ENCODE measurements around the gene RPL10. TPM values are rescaled to one million over a fixed set of nuclear protein-coding genes. Genes with fewer than 3 reads are reported as not detected.

The RPL10 gene
- total and polyA plus RNA-seq, 2 donors (not counting 3 experiments of a cell fraction or from before 2014, with no cell fraction given) = 2,493 to 7,586 TPM

DNA sequence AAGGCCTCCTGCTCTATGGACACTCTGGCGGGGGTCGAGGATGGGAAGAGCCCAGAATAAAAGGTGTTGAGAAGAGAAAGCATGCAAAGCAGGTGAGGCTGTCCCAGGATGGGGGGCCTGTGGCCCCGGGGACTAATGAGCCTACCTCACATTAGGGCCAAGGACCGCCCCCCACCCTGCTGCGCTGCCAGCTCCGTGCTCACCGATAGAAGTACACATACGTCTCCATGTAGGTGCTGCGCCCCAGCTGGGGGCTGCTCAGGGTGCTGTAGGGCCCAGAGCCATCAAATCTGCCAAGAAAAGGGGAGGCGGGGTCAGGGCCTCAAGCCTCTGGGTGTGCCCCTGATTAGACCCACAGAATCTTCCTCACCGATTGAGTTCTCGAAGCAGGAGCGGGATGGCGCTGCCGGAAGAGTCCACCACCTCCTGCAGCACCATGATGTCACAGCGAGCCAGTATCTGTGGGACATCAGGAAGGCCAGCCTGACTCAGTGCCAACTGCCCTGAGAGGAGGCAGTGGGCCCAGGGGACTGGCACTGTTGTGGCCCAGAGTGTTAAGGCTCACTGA is 6.5 kb downstream of the RPL10 start:
- FAIRE-seq (no peak), DNase-seq (ENCODE audit: low read depth, low spot score) (no peak)
- no peaks in the 10 kb centered on the region for H3K9me1 ChIP-seq (replicated peaks; ENCODE audit: control insufficient read depth, extremely low read depth, insufficient read depth, low read length)
- no TSS peak for BruUV-seq (replicated peaks)
- TF ChIP-seq MYC (IDR thresholded peaks at IDR 0.05; ENCODE audit: low read depth, low read length) = no peak
- no peak for TF ChIP-seq POLR2A (IDR thresholded peaks at IDR 0.05; ENCODE audit: low read depth, low read length)
- no peak for TF ChIP-seq MAX (IDR thresholded peaks at IDR 0.05; ENCODE audit: insufficient read depth, insufficient read length)
- no peak for TF ChIP-seq EZH2 (IDR thresholded peaks at IDR 0.05; ENCODE audit: borderline replicate concordance, low read depth, low read length, severe bottlenecking)
- H3K4me1 ChIP-seq (ENCODE audit: control insufficient read depth, extremely low read depth, insufficient read depth, low read length) = peaks cover 18% of the 10 kb centered on the region
- no peaks in the 10 kb centered on the region for H4K20me1 ChIP-seq (replicated peaks; ENCODE audit: control insufficient read depth, extremely low read depth, insufficient read depth, low read length)
- H3K9me3 ChIP-seq (replicated peaks; ENCODE audit: control insufficient read depth, insufficient read depth, low read length) = no peaks in the 10 kb centered on the region
- H3K79me2 ChIP-seq (ENCODE audit: control insufficient read depth, insufficient read depth, low read length) = peaks cover 19% of the 10 kb centered on the region
- CTCF ChIA-PET = no interaction called here
- POLR2A ChIA-PET = no interaction called here
- dilution Hi-C loops (cut with MboI; ENCODE audit: extremely low pct_ligation_motif_present, low sequenced_read_pairs) (no loop called here), intact Hi-C loops (cut with micrococcal nuclease) (loop anchor here (5.0 kb wide), 3 partner anchors 32 to 123 kb away; partner anchors contain the start of genes FAM50A and FLNA)
- no peak overlapping the region for H3K4me3 ChIP-seq (replicated peaks in 1 of 3; ENCODE audit: insufficient read depth in 1 of 3, low read depth in 1 of 3, low read length in 3 of 3)
- no peaks in the 10 kb centered on the region for H3K27me3 ChIP-seq (ENCODE audit: control insufficient read depth in 2 of 2, insufficient read depth in 2 of 2, low read length in 2 of 2)
- no peak overlapping the region for H3K9ac ChIP-seq (replicated peaks; ENCODE audit: extremely low read depth, insufficient read depth, low read length)
- H3K27ac ChIP-seq (ENCODE audit: insufficient read depth, low read depth, low read length) = no peak overlapping the region
- peaks cover 9 to 11% of the 10 kb centered on the region in 2 experiments for H3K36me3 ChIP-seq (ENCODE audit: control insufficient read depth in 2 of 2, extremely low read depth in 1 of 2, insufficient read depth in 2 of 2, low read length in 2 of 2)
- no peak overlapping the region for H3K4me2 ChIP-seq (ENCODE audit: insufficient read depth, low read length)
- no peak overlapping the region for H2AFZ ChIP-seq (ENCODE audit: low read depth, low read length)

DNA sequence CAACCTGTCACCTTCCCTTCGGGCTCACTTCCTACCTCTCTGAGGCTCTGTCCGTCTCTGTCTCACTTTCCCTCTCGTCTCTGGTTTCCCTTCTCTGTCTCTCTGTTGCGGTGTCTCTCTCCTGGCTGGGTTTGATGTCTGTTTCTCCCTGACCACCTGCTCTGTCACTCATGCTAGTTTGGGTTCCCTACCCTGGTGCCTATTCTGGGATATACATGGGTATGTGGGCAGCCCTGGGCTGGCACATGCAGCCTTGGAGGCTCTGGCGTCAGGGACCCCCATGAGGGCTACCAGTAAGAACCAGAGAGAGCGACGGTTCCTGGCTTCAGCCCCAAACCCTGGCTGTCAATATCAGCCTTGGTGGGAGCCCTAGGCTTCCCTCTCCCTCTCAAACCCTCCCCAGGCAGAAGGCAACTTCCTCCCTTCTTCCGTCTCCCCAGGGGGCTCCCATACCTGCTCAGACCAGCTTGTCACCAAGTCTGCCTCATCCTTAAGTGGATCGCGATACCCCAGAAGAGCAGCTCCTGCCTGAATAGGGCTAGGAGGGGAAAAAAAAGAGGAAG is 10.6 kb downstream of the RPL10 start:
- H3K4me1 ChIP-seq (ENCODE audit: control insufficient read depth, extremely low read depth, insufficient read depth, low read length) = peaks cover 22% of the 10 kb centered on the region
- TF ChIP-seq JUN (IDR thresholded peaks at IDR 0.05; ENCODE audit: borderline replicate concordance, insufficient read depth, insufficient read length, low read depth) = no peak
- TF ChIP-seq EZH2 (IDR thresholded peaks at IDR 0.05; ENCODE audit: borderline replicate concordance, low read depth, low read length, severe bottlenecking) = no peak
- TF ChIP-seq POLR2AphosphoS5 (IDR thresholded peaks at IDR 0.05; ENCODE audit: insufficient read depth, low read depth, low read length) = no peak
- no peak for TF ChIP-seq FOS (IDR thresholded peaks at IDR 0.05; ENCODE audit: borderline replicate concordance, insufficient read depth, low read length)
- no peak for TF ChIP-seq MYC (IDR thresholded peaks at IDR 0.05; ENCODE audit: low read depth, low read length)
- no peak for TF ChIP-seq POLR2A (IDR thresholded peaks at IDR 0.05; ENCODE audit: low read depth, low read length)
- no peak for TF ChIP-seq MAX (IDR thresholded peaks at IDR 0.05; ENCODE audit: insufficient read depth, insufficient read length)
- TF ChIP-seq CTCF (IDR thresholded peaks at IDR 0.05; ENCODE audit: extremely low read depth in 1 of 2, insufficient read depth in 1 of 2, low read depth in 1 of 2, low read length in 2 of 2) = no peak
- no peak for TF ChIP-seq GATA2 (IDR thresholded peaks at IDR 0.05; ENCODE audit: insufficient read depth, insufficient read length, low read depth, low read length)
- dilution Hi-C loops (cut with MboI; ENCODE audit: extremely low pct_ligation_motif_present, low sequenced_read_pairs) (no loop called here), intact Hi-C loops (cut with micrococcal nuclease) (loop anchor here (1.0 to 5.0 kb wide), 5 partner anchors 7 to 119 kb away; partner anchors contain the start of genes ATP6AP1, FAM50A and FLNA)
- no peaks in the 10 kb centered on the region for H3K9me3 ChIP-seq (replicated peaks; ENCODE audit: control insufficient read depth, insufficient read depth, low read length)
- peak overlapping the region; percentile 74 for H3K4me2 ChIP-seq (ENCODE audit: insufficient read depth, low read length)
- H3K9me1 ChIP-seq (replicated peaks; ENCODE audit: control insufficient read depth, extremely low read depth, insufficient read depth, low read length) = no peaks in the 10 kb centered on the region
- H3K4me3 ChIP-seq (replicated peaks in 1 of 3; ENCODE audit: insufficient read depth in 1 of 3, low read depth in 1 of 3, low read length in 3 of 3) = peak overlapping the region; percentile 45 to 72 (median 72)
- ChIA-PET POLR2A (interaction anchor here (0.7 kb wide), 1 partner anchor 9 kb away, joined by 3 read pairs; no protein-coding TSS in a partner anchor), CTCF (interaction anchor here (1.0 to 1.5 kb wide), 4 partner anchors 11 to 119 kb away, joined by 3 to 6 read pairs (median 4); partner anchors contain the start of genes RPL10 and SLC10A3)
- no peak overlapping the region for H2AFZ ChIP-seq (ENCODE audit: low read depth, low read length)
- no peaks in the 10 kb centered on the region for H3K36me3 ChIP-seq (ENCODE audit: control insufficient read depth in 2 of 2, extremely low read depth in 1 of 2, insufficient read depth in 2 of 2, low read length in 2 of 2)
- DNase-seq (ENCODE audit: low read depth, low spot score) = no peak
- peaks cover 14% of the 10 kb centered on the region for H3K79me2 ChIP-seq (ENCODE audit: control insufficient read depth, insufficient read depth, low read length)
- H3K27ac ChIP-seq (ENCODE audit: insufficient read depth, low read depth, low read length) = peak overlapping the region; percentile 61
- peak overlapping the region; percentile 65 for H3K9ac ChIP-seq (replicated peaks; ENCODE audit: extremely low read depth, insufficient read depth, low read length)
- TSS peak; percentile 32 for BruUV-seq (replicated peaks)
- no peaks in the 10 kb centered on the region for H3K27me3 ChIP-seq (ENCODE audit: control insufficient read depth in 2 of 2, insufficient read depth in 2 of 2, low read length in 2 of 2)
- no peaks in the 10 kb centered on the region for H4K20me1 ChIP-seq (replicated peaks; ENCODE audit: control insufficient read depth, extremely low read depth, insufficient read depth, low read length)
- FAIRE-seq = no peak

Data from endothelial cell of umbilical vein (primary cell).